ENCODE measurements around the gene SDSL.

The SDSL gene

GRCh38 chr12:113396828-113397496 is 25.2 kb upstream of the SDSL start:
- no peak for DNase-seq (ENCODE audit: low read depth, low spot score)

DNA sequence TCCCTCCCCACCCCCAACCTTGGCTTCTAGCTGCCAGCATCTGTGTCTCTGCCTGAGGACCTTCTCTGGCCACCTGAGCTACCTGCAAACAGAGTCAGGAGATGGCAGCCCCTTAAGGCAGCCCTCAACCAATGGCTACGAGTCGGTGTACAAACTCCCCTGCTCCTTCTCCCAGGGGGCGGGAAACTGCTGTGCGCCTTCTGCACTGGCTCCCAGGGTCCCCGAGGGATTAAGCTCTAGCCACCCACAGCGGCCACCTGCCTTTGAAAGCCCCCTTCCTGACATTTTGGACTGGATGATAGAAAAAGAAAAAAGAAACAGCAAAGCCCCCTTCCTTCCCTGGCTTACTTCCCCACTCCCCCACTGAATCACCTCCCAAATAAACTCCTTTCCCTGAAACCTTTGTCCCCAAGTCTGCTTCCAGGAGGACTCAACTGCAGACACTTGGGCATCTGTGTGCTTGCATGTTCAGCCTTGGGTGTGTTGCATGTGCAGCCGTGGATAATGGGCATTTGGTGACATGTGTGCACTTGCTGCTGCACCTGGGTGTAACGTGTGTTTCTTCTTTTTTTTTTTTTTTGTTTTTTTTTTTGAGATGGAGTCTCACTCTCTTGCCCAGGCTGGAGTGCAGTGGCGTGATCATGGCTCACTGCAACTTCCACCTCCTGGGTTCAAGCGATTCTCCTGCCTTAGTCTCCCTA is 24.5 kb upstream of the SDSL start:
- no peak for DNase-seq (ENCODE audit: low read depth, low spot score)

- DNase-seq (ENCODE audit: low read depth, low spot score): no peak
These were observed 23.6 kb upstream of the SDSL start for GRCh38 chr12:113398346-113399290.

- no peak for DNase-seq (ENCODE audit: low read depth, low spot score)
These were observed 22.7 kb upstream of the SDSL start for GRCh38 chr12:113399490-113399889.

DNA sequence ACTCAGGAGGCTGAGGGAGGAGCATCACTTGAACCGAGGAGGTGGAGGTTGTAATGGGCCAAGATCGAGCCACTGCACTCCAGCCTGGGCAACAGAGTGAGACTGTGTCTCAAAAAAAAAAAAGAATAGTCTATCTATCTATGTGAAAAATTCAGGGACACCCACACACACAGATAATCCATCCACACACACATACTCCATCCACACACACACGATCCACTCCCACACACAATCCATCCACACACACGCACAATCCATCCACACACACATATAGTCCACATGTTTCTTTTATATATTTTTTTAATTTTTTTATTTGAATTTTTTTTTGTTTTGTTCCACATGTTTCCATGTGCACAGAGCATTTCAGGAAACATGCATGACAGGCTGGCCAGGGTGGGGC is 21.8 kb upstream of the SDSL start:
- no peak for DNase-seq (ENCODE audit: low read depth, low spot score)

- DNase-seq (ENCODE audit: low read depth, low spot score): no peak
These were observed 20.8 kb upstream of the SDSL start for GRCh38 chr12:113401066-113402000.

DNA sequence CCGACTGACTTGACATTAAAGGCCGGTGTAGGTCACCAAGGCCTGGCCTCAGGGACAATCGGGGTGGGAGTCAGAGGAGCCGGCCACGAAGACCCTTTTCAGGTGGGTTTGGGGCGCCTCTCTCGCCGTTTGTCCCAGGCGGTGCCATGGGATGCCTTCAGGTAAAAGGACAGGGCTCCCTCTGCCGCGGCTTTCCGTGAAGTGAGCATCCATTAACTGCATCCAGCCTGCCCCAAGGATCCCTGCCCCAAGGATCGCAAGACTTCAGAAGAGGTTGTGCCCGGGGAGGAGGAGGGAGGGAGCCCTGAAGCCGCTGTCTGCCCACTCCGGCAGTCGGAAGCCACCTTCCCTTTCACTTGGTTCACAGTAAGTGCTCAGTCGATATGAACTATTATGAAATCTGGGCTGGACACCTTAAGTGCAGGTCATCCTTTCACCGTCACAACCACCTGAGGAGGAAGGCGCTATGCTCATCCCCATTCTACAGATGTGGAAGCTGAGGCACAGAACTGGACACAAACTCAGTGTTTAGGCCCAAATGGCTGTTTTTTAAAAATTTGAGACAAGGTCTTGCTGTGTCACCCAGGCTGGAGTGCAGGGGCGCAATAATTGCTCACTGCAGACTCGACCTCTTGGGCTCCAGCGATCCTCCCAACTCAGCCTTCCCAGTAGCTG is 19.5 kb upstream of the SDSL start:
- no peak for DNase-seq (ENCODE audit: low read depth, low spot score)

- DNase-seq (ENCODE audit: low read depth, low spot score): no peak
These were observed 18.5 kb upstream of the SDSL start, which contains the start of gene SDS for GRCh38 chr12:113403435-113404415. Gene SDS (minus strand): TSS chr12:113403887. CDS start chr12:113399708, 4,179 bp downstream.

GRCh38 chr12:113405694-113406093 is 16.5 kb upstream of the SDSL start:
- no peak for DNase-seq (ENCODE audit: low read depth, low spot score)

DNA sequence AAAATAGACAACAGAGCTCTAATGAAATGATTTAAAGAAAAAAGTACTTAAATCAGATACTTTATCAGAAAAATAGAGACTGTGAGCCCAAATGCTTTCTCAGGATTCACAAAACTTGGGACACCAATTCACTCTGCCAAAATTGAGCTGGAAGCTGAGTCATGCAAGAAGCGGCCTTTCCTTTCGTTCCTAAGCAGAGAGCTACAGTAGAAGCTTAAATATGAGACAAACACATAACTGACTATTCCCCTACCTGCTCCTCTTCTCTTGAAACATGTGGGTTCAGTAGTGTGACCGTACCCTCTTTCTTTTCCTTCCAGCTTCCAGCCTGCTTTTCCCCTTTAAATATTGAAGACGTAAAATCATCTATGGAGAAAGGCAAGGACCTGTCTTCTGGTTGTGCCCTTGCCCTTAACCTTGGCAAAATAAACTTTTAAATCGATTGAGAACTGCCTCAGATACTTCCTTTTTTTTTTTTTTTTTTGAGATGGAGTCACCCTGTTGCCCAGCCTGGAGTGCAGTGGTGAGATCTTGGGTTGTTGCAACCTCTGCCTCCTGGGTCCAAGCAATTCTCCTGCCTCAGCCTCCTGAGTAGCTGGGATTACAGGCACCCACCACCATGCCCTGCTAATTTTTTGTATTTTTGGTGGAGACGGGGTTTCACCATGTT is 14.1 kb upstream of the SDSL start:
- DNase-seq (ENCODE audit: low read depth, low spot score): no peak

- DNase-seq (ENCODE audit: low read depth, low spot score): no peak
These were observed 13.4 kb upstream of the SDSL start for GRCh38 chr12:113408756-113409298.

- no peak for DNase-seq (ENCODE audit: low read depth, low spot score)
These were observed 12.6 kb upstream of the SDSL start for GRCh38 chr12:113409462-113410124.

GRCh38 chr12:113413488-113413939 is 8.7 kb upstream of the SDSL start:
- no peak for DNase-seq (ENCODE audit: low read depth, low spot score)

GRCh38 chr12:113414519-113415038 is 7.6 kb upstream of the SDSL start:
- no peak for DNase-seq (ENCODE audit: low read depth, low spot score)

DNA sequence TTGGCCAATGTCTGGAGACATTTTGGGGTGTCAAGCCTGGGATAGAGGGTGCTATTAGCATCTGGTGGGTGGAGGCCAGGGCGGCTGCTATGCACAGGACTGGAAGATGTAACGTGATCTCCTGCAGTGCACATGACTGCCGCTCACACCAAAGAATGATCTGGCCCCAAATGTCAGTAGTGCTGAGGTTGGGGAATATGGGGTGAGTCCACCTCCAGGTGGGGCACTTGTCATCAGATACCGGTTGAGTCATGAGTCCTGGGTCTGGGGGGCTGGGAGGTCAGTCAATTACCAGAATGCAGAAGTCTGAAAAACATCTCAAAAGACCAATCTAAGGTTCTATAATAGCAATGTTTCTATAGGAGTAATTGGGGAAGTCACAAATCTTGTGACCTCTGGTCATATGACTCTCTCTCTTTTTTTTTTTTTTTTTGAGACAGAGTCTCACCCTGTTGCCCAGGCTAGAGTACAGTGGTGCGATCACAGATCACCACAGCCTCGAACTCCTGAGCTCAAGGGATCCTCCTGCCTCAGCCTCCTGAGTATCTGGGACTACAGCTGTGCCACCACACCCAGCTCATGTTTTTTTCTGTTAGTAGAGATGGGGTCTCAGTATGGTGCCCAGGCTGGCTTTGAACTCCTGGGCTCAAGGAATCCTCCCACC is 6.0 kb upstream of the SDSL start:
- DNase-seq (ENCODE audit: low read depth, low spot score): no peak

DNA sequence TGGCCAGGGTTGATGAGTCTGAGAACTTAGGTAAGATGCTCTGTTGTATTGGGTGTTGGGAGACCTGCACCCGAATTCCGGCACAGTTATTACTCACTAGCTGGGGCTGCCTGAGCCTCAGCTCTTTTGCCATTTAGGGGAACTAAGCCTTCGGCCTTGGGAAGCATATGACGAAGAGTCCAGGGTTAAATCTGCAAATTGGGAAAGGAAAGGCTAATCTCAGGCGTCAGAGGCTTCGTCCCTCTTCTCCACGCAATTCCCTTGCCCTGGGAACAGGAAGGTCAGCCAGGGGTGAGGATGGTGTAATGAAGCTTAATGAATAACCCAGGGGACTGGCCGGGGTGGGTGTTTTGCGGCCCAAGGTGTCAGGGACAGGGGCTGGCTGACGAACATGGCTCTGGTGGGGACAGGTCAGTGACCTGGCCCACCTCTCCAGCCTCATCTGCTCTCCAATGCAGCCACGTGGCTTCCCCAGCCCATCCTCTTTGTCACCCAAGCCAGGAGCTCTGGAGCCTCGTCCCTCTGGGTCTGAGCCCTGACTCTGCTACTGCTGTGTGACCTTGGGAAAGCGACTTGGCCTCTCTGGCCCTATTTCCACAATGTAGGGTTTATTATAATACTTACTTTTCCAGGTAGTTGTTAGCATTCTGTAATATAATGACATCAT is 3.8 kb upstream of the SDSL start:
- no peak for DNase-seq (ENCODE audit: low read depth, low spot score)
